Fibroblast of lung (primary cell): Measurements from ENCODE around the gene RRAS.

ENCODE experiments used
- EZH2 ChIP-seq: IDR thresholded peaks from 2 replicates; pipeline ENCODE4 v1.5.1; 2012; ENCODE audit warnings: low read length, control low read depth, mild to moderate bottlenecking; ENCODE audit errors: missing control alignments
- TF ChIP-seq, protein P1 (sequence below), 2 donors: IDR thresholded peaks in 1 of 2; conservative IDR thresholded peaks in 1 of 2; 1 replicate in 1 of 2; 2 replicates in 1 of 2; pipeline ENCODE4 v1.5.1; 2011 to 2012; ENCODE audit warnings: low read length in 2 of 2, control low read depth in 1 of 2, inconsistent platforms in 1 of 2, low read depth in 1 of 2, mild to moderate bottlenecking in 1 of 2

DNA sequence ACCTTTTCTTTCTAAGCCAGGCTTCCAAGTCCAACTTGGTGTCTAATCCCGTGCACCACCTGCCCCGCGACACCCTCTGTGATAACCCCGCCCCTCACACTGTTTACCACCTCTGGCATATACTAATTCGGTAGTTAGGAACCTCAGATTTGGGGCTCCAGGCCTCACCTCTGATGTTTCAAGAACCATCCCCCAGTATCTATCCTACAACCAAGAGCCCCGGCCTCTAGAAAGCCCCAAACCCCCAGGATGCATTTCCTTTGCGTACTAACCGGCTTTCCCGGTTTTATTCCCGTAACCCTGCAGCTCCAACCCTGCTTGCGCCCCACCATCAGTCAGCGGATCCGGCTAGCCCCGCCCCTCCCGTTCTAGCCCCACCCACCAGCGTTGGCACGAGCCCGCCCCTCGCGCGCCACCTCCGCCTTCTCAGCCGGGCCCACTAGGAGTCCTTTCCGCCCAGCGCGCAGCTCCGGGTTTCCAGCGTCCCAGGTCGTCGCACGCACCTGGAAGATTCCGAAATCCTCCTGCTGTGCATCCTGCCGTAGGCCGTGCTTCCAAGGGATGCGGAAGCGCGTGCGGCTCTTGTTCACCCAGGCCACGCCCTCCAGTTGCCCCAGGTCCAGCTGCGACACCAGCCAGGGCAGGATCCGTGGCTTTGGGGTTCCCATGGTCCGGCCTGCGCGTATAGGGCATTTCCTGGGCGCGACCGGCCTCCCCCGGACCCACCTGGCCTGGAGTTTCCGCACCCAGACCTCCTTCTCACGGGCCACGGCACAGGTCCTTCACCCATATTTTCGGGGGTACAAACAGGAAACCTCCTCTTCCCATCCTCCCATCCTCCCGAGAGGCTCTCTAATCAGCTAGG is 24.5 kb upstream of the RRAS start:
- TF ChIP-seq, protein P1, sequence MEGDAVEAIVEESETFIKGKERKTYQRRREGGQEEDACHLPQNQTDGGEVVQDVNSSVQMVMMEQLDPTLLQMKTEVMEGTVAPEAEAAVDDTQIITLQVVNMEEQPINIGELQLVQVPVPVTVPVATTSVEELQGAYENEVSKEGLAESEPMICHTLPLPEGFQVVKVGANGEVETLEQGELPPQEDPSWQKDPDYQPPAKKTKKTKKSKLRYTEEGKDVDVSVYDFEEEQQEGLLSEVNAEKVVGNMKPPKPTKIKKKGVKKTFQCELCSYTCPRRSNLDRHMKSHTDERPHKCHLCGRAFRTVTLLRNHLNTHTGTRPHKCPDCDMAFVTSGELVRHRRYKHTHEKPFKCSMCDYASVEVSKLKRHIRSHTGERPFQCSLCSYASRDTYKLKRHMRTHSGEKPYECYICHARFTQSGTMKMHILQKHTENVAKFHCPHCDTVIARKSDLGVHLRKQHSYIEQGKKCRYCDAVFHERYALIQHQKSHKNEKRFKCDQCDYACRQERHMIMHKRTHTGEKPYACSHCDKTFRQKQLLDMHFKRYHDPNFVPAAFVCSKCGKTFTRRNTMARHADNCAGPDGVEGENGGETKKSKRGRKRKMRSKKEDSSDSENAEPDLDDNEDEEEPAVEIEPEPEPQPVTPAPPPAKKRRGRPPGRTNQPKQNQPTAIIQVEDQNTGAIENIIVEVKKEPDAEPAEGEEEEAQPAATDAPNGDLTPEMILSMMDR (conservative IDR thresholded peaks at IDR 0.05 in 1 of 2, IDR thresholded peaks at IDR 0.05 in 1 of 2; ENCODE audit: low read depth in 1 of 2, low read length in 2 of 2), result no peak
- TF ChIP-seq EZH2, result no peak
